ENCODE results near the gene EEFSEC.

DNA sequence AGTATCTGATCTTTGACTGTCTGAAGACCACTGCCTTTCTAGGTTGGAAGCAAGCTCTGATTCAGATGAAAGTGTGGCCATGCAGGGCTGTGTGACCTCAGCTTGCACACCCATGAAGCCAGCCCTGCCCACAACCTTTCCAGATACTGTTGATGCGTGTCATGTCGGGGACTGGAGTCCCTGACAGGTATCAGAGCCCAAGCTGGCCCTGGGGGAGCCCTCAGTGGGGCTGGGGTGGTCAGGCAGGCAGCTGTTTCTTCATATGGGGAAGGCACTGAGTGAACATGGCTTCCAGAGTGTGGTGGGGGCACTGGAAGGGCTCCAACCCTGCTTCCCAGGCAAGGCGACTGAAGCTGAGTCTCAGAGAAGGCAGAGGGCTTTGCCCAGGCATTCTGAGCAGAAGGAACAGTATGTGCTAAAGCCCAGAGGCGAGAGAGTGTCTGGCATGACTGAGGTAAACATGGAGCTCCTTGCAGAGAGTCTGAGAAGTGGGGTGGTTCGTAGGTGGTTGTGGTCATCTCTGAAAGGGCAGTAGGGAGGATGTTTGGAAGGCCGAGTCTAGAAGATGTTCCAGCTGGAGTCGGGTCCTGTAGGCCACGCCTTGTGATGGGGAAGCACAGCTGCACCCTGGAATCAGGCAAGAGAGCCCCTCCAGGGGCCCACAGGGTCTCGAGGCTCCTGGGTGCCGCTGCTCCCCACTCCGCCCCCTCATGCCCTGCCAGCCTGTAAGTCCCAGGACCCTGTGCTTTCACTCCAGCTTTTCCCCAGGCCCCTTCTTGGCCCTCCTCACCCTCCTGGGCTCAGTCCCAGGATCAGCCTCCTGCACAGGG lies 122.2 kb downstream of the EEFSEC start:
- TF ChIP-seq, protein P1, sequence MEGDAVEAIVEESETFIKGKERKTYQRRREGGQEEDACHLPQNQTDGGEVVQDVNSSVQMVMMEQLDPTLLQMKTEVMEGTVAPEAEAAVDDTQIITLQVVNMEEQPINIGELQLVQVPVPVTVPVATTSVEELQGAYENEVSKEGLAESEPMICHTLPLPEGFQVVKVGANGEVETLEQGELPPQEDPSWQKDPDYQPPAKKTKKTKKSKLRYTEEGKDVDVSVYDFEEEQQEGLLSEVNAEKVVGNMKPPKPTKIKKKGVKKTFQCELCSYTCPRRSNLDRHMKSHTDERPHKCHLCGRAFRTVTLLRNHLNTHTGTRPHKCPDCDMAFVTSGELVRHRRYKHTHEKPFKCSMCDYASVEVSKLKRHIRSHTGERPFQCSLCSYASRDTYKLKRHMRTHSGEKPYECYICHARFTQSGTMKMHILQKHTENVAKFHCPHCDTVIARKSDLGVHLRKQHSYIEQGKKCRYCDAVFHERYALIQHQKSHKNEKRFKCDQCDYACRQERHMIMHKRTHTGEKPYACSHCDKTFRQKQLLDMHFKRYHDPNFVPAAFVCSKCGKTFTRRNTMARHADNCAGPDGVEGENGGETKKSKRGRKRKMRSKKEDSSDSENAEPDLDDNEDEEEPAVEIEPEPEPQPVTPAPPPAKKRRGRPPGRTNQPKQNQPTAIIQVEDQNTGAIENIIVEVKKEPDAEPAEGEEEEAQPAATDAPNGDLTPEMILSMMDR (IDR thresholded peaks at IDR 0.05; ENCODE audit: insufficient read depth, low read length): no peak
- TF ChIP-seq POLR2AphosphoS5 (IDR thresholded peaks at IDR 0.05; ENCODE audit: low read depth) (no peak), GABPA (IDR thresholded peaks at IDR 0.05; ENCODE audit: low read depth) (no peak), SPI1 (IDR thresholded peaks at IDR 0.05; ENCODE audit: borderline replicate concordance, low read depth) (no peak), REST (IDR thresholded peaks at IDR 0.05; ENCODE audit: insufficient replicate concordance, low read depth) (no peak)

All from HL-60 (cell line).